Lower leg skin (tissue), 4 donors: Measurements from ENCODE around the gene DAAM1. TPM values are rescaled to one million over a fixed set of nuclear protein-coding genes. Genes with fewer than 3 reads are reported as not detected.

Experiments
- DNase-seq, 2 donors: peaks; one replicate each; pipeline ENCODE4 v3.0.0-alpha.2; 2019; ENCODE audit warnings: low spot score in 2 of 2
- H3K4me3 ChIP-seq: fragments of 200-600 bp; sonication (generic); 2 replicates; pipeline ENCODE4 v1.5.1; 2017; ENCODE audit warnings: mild to moderate bottlenecking, low read depth; ENCODE audit not compliant: poor library complexity, severe bottlenecking
- CTCF ChIP-seq, 3 donors: fragments of 450-650 bp; IDR thresholded peaks; one replicate each; pipeline ENCODE4 v1.5.1; 2016; ENCODE audit warnings: antibody characterized with exemption in 3 of 3, mild to moderate bottlenecking in 3 of 3, moderate library complexity in 2 of 3
- POLR2A ChIP-seq, 2 donors: fragments of 450-650 bp; IDR thresholded peaks; one replicate each; pipeline ENCODE4 v1.6.1; 2016 to 2017; ENCODE audit warnings: antibody characterized with exemption in 2 of 2, mild to moderate bottlenecking in 1 of 2, moderate library complexity in 1 of 2
- WGBS, 2 donors: methylation state at CpG; one replicate each; pipeline ENCODE4 v1.1.5; 2018; 5-methylcytosine and 5-hydroxymethylcytosine counted together
- intact Hi-C: fragments of 100-400 bp; cut with DNase I; formaldehyde crosslinking; loops from one replicate; pipeline ENCODE4 v1.15.0; 2023; ENCODE audit warnings: low total_unique reads
- total RNA-seq, 4 donors: library from RNA; depleted of rRNA; stranded (reverse); fragments of >200 nt; gene quantifications; one replicate each; pipeline ENCODE4 v1.1.0, GENCODE V29; 2016

Gene DAAM1
- total RNA-seq, 4 donors from 2014 or later, result 155 to 194 (median 183) TPM

- no peak for DNase-seq
- WGBS, 2 donors, result 55 to 63% methylated on average over 7 of the region's 7 CpGs
- intact Hi-C loops, result no loop called here
- TF ChIP-seq CTCF (IDR thresholded peaks at IDR 0.05), result peak in 1 of 3 donors; percentile 8
- TF ChIP-seq POLR2A (IDR thresholded peaks at IDR 0.05), result no peak
- H3K4me3 ChIP-seq, result no peak overlapping the region
These were observed 26.8 kb upstream of the DAAM1 start for GRCh38 chr14:59161561-59162175.

- DNase-seq, result no peak
- H3K4me3 ChIP-seq, result no peak overlapping the region
- TF ChIP-seq CTCF (IDR thresholded peaks at IDR 0.05) (no peak), POLR2A (IDR thresholded peaks at IDR 0.05) (no peak)
- 88 to 99% methylated on average over 3 of the region's 3 CpGs for WGBS, 2 donors
- intact Hi-C loops, result no loop called here
These were observed 22.2 kb upstream of the DAAM1 start for GRCh38 chr14:59166258-59166657.

- 80 to 85% methylated on average over 3 of the region's 3 CpGs for WGBS, 2 donors
- no peak for DNase-seq
- intact Hi-C loops, result no loop called here
- no peak for TF ChIP-seq POLR2A (IDR thresholded peaks at IDR 0.05)
- no peak for TF ChIP-seq CTCF (IDR thresholded peaks at IDR 0.05)
- no peak overlapping the region for H3K4me3 ChIP-seq
These were observed 13.1 kb upstream of the DAAM1 start for GRCh38 chr14:59175404-59175803.

GRCh38 chr14:59176765-59177164 lies 11.7 kb upstream of the DAAM1 start:
- no peak for DNase-seq
- no peak for TF ChIP-seq POLR2A (IDR thresholded peaks at IDR 0.05)
- no peak for TF ChIP-seq CTCF (IDR thresholded peaks at IDR 0.05)
- intact Hi-C loops, result no loop called here
- 67 to 77% methylated on average over 1 of the region's 1 CpG for WGBS, 2 donors
- no peak overlapping the region for H3K4me3 ChIP-seq

- TF ChIP-seq POLR2A (IDR thresholded peaks at IDR 0.05) (no peak), CTCF (IDR thresholded peaks at IDR 0.05) (no peak)
- intact Hi-C loops, result no loop called here
- DNase-seq, result no peak
- 82 to 84% methylated on average over 2 of the region's 2 CpGs for WGBS, 2 donors
- H3K4me3 ChIP-seq, result no peak overlapping the region
These were observed 11.2 kb upstream of the DAAM1 start for GRCh38 chr14:59177262-59177661.

- no peak overlapping the region for H3K4me3 ChIP-seq
- no peak for DNase-seq
- intact Hi-C loops, result no loop called here
- no peak for TF ChIP-seq CTCF (IDR thresholded peaks at IDR 0.05)
- no peak for TF ChIP-seq POLR2A (IDR thresholded peaks at IDR 0.05)
- WGBS, 2 donors, result 96% methylated on average over 1 of the region's 1 CpG
These were observed 6.7 kb upstream of the DAAM1 start for GRCh38 chr14:59181791-59182190.
